GM12878 (cell line): ENCODE results near the gene DFFB. TPM values are rescaled to one million over a fixed set of nuclear protein-coding genes. Genes with fewer than 3 reads are reported as not detected.
A peak's percentile ranks its signal among the peaks of the same experiment; 100 is the strongest.

Experiments used
- ATAC-seq: fragments of 200-7000 bp; cut with Tn5 transposase; 3 replicates; pipeline ENCODE4 v1.9.1; 2020; ENCODE audit warnings: mild to moderate bottlenecking, moderate library complexity
- BruUV-seq: library from RNA; stranded (reverse); fragments of 400-500 nt; replicated peaks from 2 replicates; lab custom pipeline; 2021; lab: Mats Ljungman, UMichigan
- CTCF ChIA-PET: fragments of 300-600 bp; sonication (Branson Sonifier 250); formaldehyde crosslinking; extraction: SDS; loops from one replicate; lab custom pipeline; 2021; ENCODE audit warnings: inconsistent platforms; lab: Yijun Ruan, JAX
- POLR2A ChIA-PET: fragments of 350-600 bp; formaldehyde crosslinking; extraction: SDS; loops from one replicate; lab custom pipeline; 2021; ENCODE audit warnings: inconsistent platforms; lab: Charles Lee
- RAD21 ChIA-PET: fragments of 300-600 bp; sonication (Branson Sonifier 250); formaldehyde crosslinking; loops from one replicate; lab custom pipeline; 2023; ENCODE audit warnings: antibody characterized with exemption; ENCODE audit not compliant: unreplicated experiment; lab: Charles Lee
- SMC1A ChIA-PET: fragments of 300-600 bp; sonication (Branson Sonifier 250); formaldehyde crosslinking; loops from one replicate; lab custom pipeline; 2023; ENCODE audit not compliant: unreplicated experiment, uncharacterized antibody; lab: Charles Lee
- DNase-seq: peaks from one replicate; pipeline ENCODE4 v3.0.0-alpha.2; 2011; ENCODE audit warnings: low read depth, low spot score
- FAIRE-seq: peaks from 3 replicates; lab custom pipeline; 2011; peaks lifted over from hg19 to GRCh38; lab: Jason Lieb, UNC
- H2AFZ ChIP-seq: 2 replicates; pipeline ENCODE4 v1.6.0; 2011; ENCODE audit warnings: low read depth, low read length, control low read depth; ENCODE audit not compliant: control insufficient read depth
- H3K27ac ChIP-seq: 2 replicates; pipeline ENCODE4 v1.5.1; 2011; ENCODE audit warnings: control low read depth; ENCODE audit not compliant: control insufficient read depth, insufficient read depth
- H3K27me3 ChIP-seq, 2 experiments: replicated peaks in 1 of 2; 2 replicates each; pipeline versions ENCODE4 v1.6.0 to v1.6.1; 2011; ENCODE audit warnings: low read length in 1 of 2; ENCODE audit not compliant: control insufficient read depth in 2 of 2, insufficient read depth in 2 of 2
- H3K36me3 ChIP-seq, 2 experiments: 2 replicates each; pipeline ENCODE4 v1.5.1; 2011; ENCODE audit warnings: low read length in 1 of 2; ENCODE audit not compliant: control insufficient read depth in 2 of 2, insufficient read depth in 2 of 2
- H3K4me1 ChIP-seq: 2 replicates; pipeline ENCODE4 v1.6.1; 2011; ENCODE audit warnings: mild to moderate bottlenecking, low read length, moderate library complexity, mixed read lengths; ENCODE audit not compliant: control insufficient read depth, insufficient read depth
- H3K4me2 ChIP-seq: 2 replicates; pipeline ENCODE4 v1.6.0; 2011; ENCODE audit warnings: control low read depth; ENCODE audit not compliant: control insufficient read depth, insufficient read depth
- H3K4me3 ChIP-seq: fragments of 200-600 bp; sonication (generic); 2 replicates; pipeline ENCODE4 v1.5.1; 2016
- H3K79me2 ChIP-seq: 2 replicates; pipeline ENCODE4 v1.6.0; 2011; ENCODE audit warnings: low read length; ENCODE audit not compliant: control insufficient read depth, insufficient read depth
- H3K9ac ChIP-seq: 2 replicates; pipeline ENCODE4 v1.8.0; 2011; ENCODE audit warnings: low read length, control low read depth, mixed read lengths; ENCODE audit not compliant: control insufficient read depth, insufficient read depth
- H3K9me3 ChIP-seq: replicated peaks from 3 replicates; pipeline ENCODE4 v1.5.1; 2011; ENCODE audit warnings: mild to moderate bottlenecking, low read length; ENCODE audit not compliant: control insufficient read depth, insufficient read depth
- H4K20me1 ChIP-seq: 2 replicates; pipeline ENCODE4 v1.6.0; 2011; ENCODE audit not compliant: control insufficient read depth, insufficient read depth
- ATF7 ChIP-seq: fragments of 450-650 bp; IDR thresholded peaks from 2 replicates; pipeline ENCODE4 v1.6.1; 2016; ENCODE audit warnings: low read depth, mild to moderate bottlenecking
- ELK1 ChIP-seq: IDR thresholded peaks from 2 replicates; pipeline ENCODE4 v1.6.1; 2012; ENCODE audit warnings: low read depth, low read length, improper control_type of control experiment
- FOS ChIP-seq: IDR thresholded peaks from 3 replicates; pipeline ENCODE4 v1.6.1; 2011; ENCODE audit warnings: borderline replicate concordance; ENCODE audit not compliant: insufficient read length; ENCODE audit errors: extremely low read depth
- GABPA ChIP-seq: IDR thresholded peaks from 2 replicates; pipeline ENCODE4 v1.6.1; 2014; ENCODE audit warnings: antibody characterized with exemption, low read depth, mild to moderate bottlenecking, inconsistent platforms
- HCFC1 ChIP-seq: fragments of 150-350 bp; IDR thresholded peaks from 2 replicates; pipeline ENCODE4 v1.6.1; 2014; ENCODE audit warnings: low read length
- NFYB ChIP-seq: IDR thresholded peaks from 2 replicates; pipeline ENCODE4 v1.6.1; 2011; ENCODE audit warnings: low read depth, mild to moderate bottlenecking, low read length, improper control_type of control experiment, moderate library complexity; ENCODE audit not compliant: insufficient read depth
- NR2C2 ChIP-seq: IDR thresholded peaks from 2 replicates; pipeline ENCODE4 v1.6.1; 2011; ENCODE audit warnings: borderline replicate concordance, low read depth; ENCODE audit not compliant: control insufficient read depth, insufficient read length
- RAD21 ChIP-seq: IDR thresholded peaks from 2 replicates; pipeline ENCODE4 v1.6.1; 2011; ENCODE audit warnings: mild to moderate bottlenecking, low read depth, low read length, moderate library complexity; ENCODE audit not compliant: insufficient read depth
- REST ChIP-seq: IDR thresholded peaks from 2 replicates; pipeline ENCODE4 v1.6.1; 2012; ENCODE audit warnings: mild to moderate bottlenecking, low read depth, low read length
- SMAD5 ChIP-seq: IDR thresholded peaks from 2 replicates; pipeline ENCODE4 v1.6.1; 2016; ENCODE audit warnings: antibody characterized with exemption, low read depth
- WRNIP1 ChIP-seq: IDR thresholded peaks from 2 replicates; pipeline ENCODE4 v1.6.1; 2011; ENCODE audit warnings: low read depth, low read length, improper control_type of control experiment, borderline replicate concordance
- ZNF207 ChIP-seq: fragments of 450-650 bp; IDR thresholded peaks from 2 replicates; pipeline ENCODE4 v1.6.1; 2014; ENCODE audit warnings: antibody characterized with exemption, mild to moderate bottlenecking, borderline replicate concordance
- ZNF217 ChIP-seq: fragments of 450-650 bp; IDR thresholded peaks from 2 replicates; pipeline ENCODE4 v1.6.1; 2017; ENCODE audit warnings: antibody characterized with exemption, mild to moderate bottlenecking
- WGBS: methylation state at CpG from one replicate; pipeline ENCODE4 v1.1.6; 2016; ENCODE audit warnings: low lambda C conversion rate; ENCODE audit not compliant: insufficient replicate concordance, insufficient coverage; ENCODE audit errors: missing lambda C conversion rate; 5-methylcytosine and 5-hydroxymethylcytosine counted together
- in situ Hi-C: fragments of 300-500 bp; cut with MboI; formaldehyde crosslinking; loops from 9 replicates; pipeline ENCODE4 v1.14.3; 2018; ENCODE audit warnings: mixed read lengths
- intact Hi-C: fragments of 100-400 bp; cut with micrococcal nuclease; formaldehyde crosslinking; loops from one replicate; pipeline ENCODE4 v1.14.2; 2022; ENCODE audit not compliant: unreplicated experiment
- polyA plus RNA-seq, 11 experiments: library from polyadenylated mRNA; depleted of rRNA in 4 of 11; unstranded in 6 of 11; stranded (reverse) in 5 of 11; fragments of >200 nt; fragmentation: Nextera tagmentation in 4 of 11; fragmentation: Illumina TruSeq in 1 of 11; extraction: Ambion mirVana in 4 of 11; extraction: Trizol in 1 of 11; gene quantifications; 1 replicate in 1 of 11; 2 replicates in 10 of 11; pipeline versions ENCODE4 v1.2.1 to v1.2.3, GENCODE V29; 2011 to 2016; ENCODE audit warnings: inconsistent platforms in 2 of 11, missing spikeins in 2 of 11, low read depth in 1 of 11
- total RNA-seq, 4 experiments: library from RNA; depleted of rRNA in 3 of 4; stranded (reverse); fragments of >200 nt in 3 of 4; fragmentation: Illumina TruSeq in 1 of 4; extraction: Trizol in 1 of 4; gene quantifications; 2 replicates each; pipeline versions ENCODE4 v1.2.1 to v1.2.3, GENCODE V29; 2013 to 2021

DFFB gene
- total and polyA plus RNA-seq, 10 of the 15 experiments (the other 5 are each of a cell fraction or from before 2014, with no cell fraction given), result 2.7 to 10.7 (median 6.5) TPM

- DNase-seq (no peak), ATAC-seq (no peak), FAIRE-seq (no peak)
- Histone ChIP-seq H3K4me1 (no peaks in the 10 kb centered on the region), H3K27ac (no peak overlapping the region), H3K9ac (no peak overlapping the region), H3K27me3 (no peaks in the 10 kb centered on the region), H3K36me3 (no peaks in the 10 kb centered on the region), H4K20me1 (no peaks in the 10 kb centered on the region), H3K79me2 (no peaks in the 10 kb centered on the region), H3K4me2 (no peak overlapping the region), H3K9me3 (no peaks in the 10 kb centered on the region; the same call in 2 of the 3 replicates), H3K4me3 (no peak overlapping the region), H2AFZ (no peak overlapping the region)
- ChIA-PET SMC1A (no interaction called here), POLR2A (no interaction called here), RAD21 (no interaction called here), CTCF (no interaction called here)
- no TSS peak for BruUV-seq
- 1% methylated on average over 4 of the region's 5 CpGs for WGBS
- in situ Hi-C loops (loop anchor here (10.0 kb wide), 1 partner anchor 1825 kb away; no protein-coding TSS in a partner anchor), intact Hi-C loops (no loop called here)
- TF ChIP-seq GABPA (no peak), HCFC1 (no peak), WRNIP1 (no peak), SMAD5 (no peak), FOS (no peak), ZNF217 (no peak)
Measured at GRCh38 chr1:3919706-3920105, 62.4 kb downstream of the DFFB start.

- Histone ChIP-seq H3K27me3 (no peaks in the 10 kb centered on the region; a peak in 1 of 4 replicates), H3K9ac (no peak overlapping the region), H3K4me3 (no peak overlapping the region), H4K20me1 (no peaks in the 10 kb centered on the region), H3K79me2 (no peaks in the 10 kb centered on the region), H3K4me1 (no peaks in the 10 kb centered on the region), H3K36me3 (no peaks in the 10 kb centered on the region), H2AFZ (no peak overlapping the region; the same call in 1 of the 2 replicates), H3K4me2 (no peak overlapping the region; the same call in 1 of the 2 replicates), H3K9me3 (no peaks in the 10 kb centered on the region; the same call in 2 of the 3 replicates), H3K27ac (no peak overlapping the region)
- ChIA-PET SMC1A (no interaction called here), CTCF (no interaction called here), POLR2A (no interaction called here), RAD21 (interaction anchor here (1.0 kb wide), 1 partner anchor 14 kb away, joined by 3 read pairs; no protein-coding TSS in a partner anchor)
- ATAC-seq, result peak; percentile 35
- in situ Hi-C loops, result no loop called here
- 58% methylated on average over 8 of the region's 8 CpGs for WGBS
- DNase-seq, result no peak
- no TSS peak for BruUV-seq
- intact Hi-C loops, result no loop called here
- no peak for FAIRE-seq
- no peak for TF ChIP-seq NR2C2
- TF ChIP-seq REST, result no peak
- TF ChIP-seq ZNF207, result no peak
- no peak for TF ChIP-seq NFYB
- no peak for TF ChIP-seq RAD21
- no peak for TF ChIP-seq ATF7
- TF ChIP-seq ELK1, result no peak
Measured at GRCh38 chr1:3921765-3922164, 64.5 kb downstream of the DFFB start.
